Right ventricle myocardium inferior (tissue), 1 donor: ENCODE measurements around the gene SYCN. TPM values are rescaled to one million over a fixed set of nuclear protein-coding genes. Genes with fewer than 3 reads are reported as not detected.

Experiments used
- ATAC-seq: fragments of 200-7000 bp; cut with Tn5 transposase; one replicate; pipeline ENCODE4 v1.9.1; 2020; ENCODE audit warnings: mild to moderate bottlenecking, moderate library complexity
- DNase-seq: peaks from one replicate; pipeline ENCODE4 v3.0.0; 2021; ENCODE audit errors: missing footprints
- intact Hi-C: fragments of 100-400 bp; cut with DNase I; formaldehyde crosslinking; loops from one replicate; pipeline ENCODE4 v1.11.0; 2022
- total RNA-seq: library from RNA; stranded (reverse); fragmentation: NEBNext Ultra II Directional; extraction: Animal tissue kit (Norgen Biotek cat#: 25700); gene quantifications from one replicate; pipeline ENCODE4 v1.2.1, GENCODE V29; 2021
- donor health status: DM: no; HTN: yes; CAD: no; lungs with severe emphysema.

Gene SYCN
- total RNA-seq, 1 donor from 2014 or later, result not detected

- ATAC-seq, result no peak
- intact Hi-C loops, result no loop called here
- no peak for DNase-seq
Observed at GRCh38 chr19:39162441-39163043, 41.5 kb downstream of the SYCN start.

GRCh38 chr19:39160889-39161672 is 43.0 kb downstream of the SYCN start:
- peak; percentile 8 for ATAC-seq

GRCh38 chr19:39160523-39160861 is 43.6 kb downstream of the SYCN start:
- DNase-seq, result no peak
- intact Hi-C loops, result no loop called here
- ATAC-seq, result peak; percentile 66

More at GRCh38 chr19:39160889-39161672, 43.0 kb downstream of the SYCN start:
- intact Hi-C loops, result no loop called here
- DNase-seq, result no peak

- intact Hi-C loops, result no loop called here
- DNase-seq (no peak), ATAC-seq (no peak)
Observed at GRCh38 chr19:39158646-39159260, 45.3 kb downstream of the SYCN start.

- DNase-seq (no peak), ATAC-seq (no peak)
- intact Hi-C loops, result no loop called here
Observed at GRCh38 chr19:39157997-39158389, 46.1 kb downstream of the SYCN start.

GRCh38 chr19:39157275-39157996 is 46.6 kb downstream of the SYCN start:
- no peak for ATAC-seq
- no peak for DNase-seq
- intact Hi-C loops, result no loop called here

- intact Hi-C loops, result no loop called here
- no peak for DNase-seq
- no peak for ATAC-seq
Observed at GRCh38 chr19:39156326-39157230, 47.5 kb downstream of the SYCN start.

GRCh38 chr19:39155741-39156140 is 48.3 kb downstream of the SYCN start:
- intact Hi-C loops, result no loop called here
- DNase-seq, result no peak
- ATAC-seq, result no peak

GRCh38 chr19:39155114-39155700 is 48.9 kb downstream of the SYCN start:
- intact Hi-C loops, result no loop called here
- no peak for ATAC-seq
- DNase-seq, result no peak

- ATAC-seq, result no peak
- intact Hi-C loops, result no loop called here
Observed at GRCh38 chr19:39154629-39155100, 49.4 kb downstream of the SYCN start.

GRCh38 chr19:39154100-39154628 is 49.9 kb downstream of the SYCN start:
- DNase-seq (no peak), ATAC-seq (no peak)
- intact Hi-C loops, result no loop called here

More at GRCh38 chr19:39154629-39155100, 49.4 kb downstream of the SYCN start:
- DNase-seq, result no peak

Other genes with a start within 250 kb of the SYCN start
- gene FBXO17, start 228.5 kb downstream of the SYCN start, total RNA-seq, result 2.3 TPM
- gene FBXO27, start 171.7 kb downstream of the SYCN start, total RNA-seq, result 15.1 TPM
- not detected for gene ACP7, start 119.9 kb downstream of the SYCN start, total RNA-seq
- gene PAK4, start 78.5 kb downstream of the SYCN start, total RNA-seq, result 16.2 TPM
- gene NCCRP1, start 7.3 kb downstream of the SYCN start, total RNA-seq, result not detected
- gene IFNL3, start 40.7 kb upstream of the SYCN start, total RNA-seq, result not detected
- gene IFNL4, start 44.6 kb upstream of the SYCN start, total RNA-seq, result not detected
- not detected for gene IFNL2, start 64.1 kb upstream of the SYCN start, total RNA-seq
- not detected for gene IFNL1, start 92.1 kb upstream of the SYCN start, total RNA-seq
- gene LRFN1, start 116.6 kb upstream of the SYCN start, total RNA-seq, result 0.41 TPM
- 20.2 TPM for gene GMFG, start 131.8 kb upstream of the SYCN start, total RNA-seq
- gene SAMD4B, start 138.2 kb upstream of the SYCN start, total RNA-seq, result 40.6 TPM
- 34.5 TPM for gene PAF1, start 186.8 kb upstream of the SYCN start, total RNA-seq
- 21.8 TPM for gene MED29, start 187.1 kb upstream of the SYCN start, total RNA-seq
- gene ZFP36, start 202.6 kb upstream of the SYCN start, total RNA-seq, result 48.7 TPM
- gene PLEKHG2, start 208.4 kb upstream of the SYCN start, total RNA-seq, result 10.4 TPM
- gene RPS16, start 231.7 kb upstream of the SYCN start, total RNA-seq, result 1,258 TPM
- 80.6 TPM for gene SUPT5H, start 241.3 kb upstream of the SYCN start, total RNA-seq